Measurements from ENCODE around the gene PUSL1.

The PUSL1 gene

DNA sequence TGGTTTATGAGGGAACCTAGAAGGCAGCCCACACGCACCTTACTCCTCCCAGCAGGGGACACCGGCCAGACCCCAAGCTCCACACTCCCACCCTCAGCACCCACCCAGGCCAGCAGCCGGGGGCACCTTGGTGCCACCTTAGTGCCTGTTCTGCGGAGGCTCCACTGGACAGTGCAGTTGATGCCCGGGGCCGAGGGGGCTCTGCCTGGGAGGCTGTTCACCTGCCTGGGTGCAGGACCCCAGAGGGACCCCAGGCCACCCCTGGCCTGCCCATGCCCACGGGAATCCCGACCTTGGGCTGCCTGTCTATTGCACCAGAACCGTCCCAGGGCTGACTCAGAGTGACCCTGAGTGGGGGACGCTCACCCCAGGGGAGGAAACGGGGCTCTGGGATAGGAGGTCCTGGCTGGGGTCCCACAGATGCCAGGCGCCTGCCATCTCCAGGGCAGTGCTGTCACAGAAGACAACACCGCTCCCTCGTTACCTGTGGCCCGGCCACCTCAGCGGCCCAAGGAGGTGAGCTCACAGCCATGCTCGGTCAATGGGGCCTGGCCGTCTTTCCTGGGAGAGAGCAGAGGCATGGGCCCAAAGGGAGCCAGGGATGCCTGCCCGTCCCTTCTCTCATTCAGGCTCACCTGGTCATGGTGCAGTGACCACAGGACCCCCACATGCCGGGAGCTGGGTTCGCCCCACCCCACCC, 27.5 kb upstream of the PUSL1 start:
- DNase-seq, result no peak

DNA sequence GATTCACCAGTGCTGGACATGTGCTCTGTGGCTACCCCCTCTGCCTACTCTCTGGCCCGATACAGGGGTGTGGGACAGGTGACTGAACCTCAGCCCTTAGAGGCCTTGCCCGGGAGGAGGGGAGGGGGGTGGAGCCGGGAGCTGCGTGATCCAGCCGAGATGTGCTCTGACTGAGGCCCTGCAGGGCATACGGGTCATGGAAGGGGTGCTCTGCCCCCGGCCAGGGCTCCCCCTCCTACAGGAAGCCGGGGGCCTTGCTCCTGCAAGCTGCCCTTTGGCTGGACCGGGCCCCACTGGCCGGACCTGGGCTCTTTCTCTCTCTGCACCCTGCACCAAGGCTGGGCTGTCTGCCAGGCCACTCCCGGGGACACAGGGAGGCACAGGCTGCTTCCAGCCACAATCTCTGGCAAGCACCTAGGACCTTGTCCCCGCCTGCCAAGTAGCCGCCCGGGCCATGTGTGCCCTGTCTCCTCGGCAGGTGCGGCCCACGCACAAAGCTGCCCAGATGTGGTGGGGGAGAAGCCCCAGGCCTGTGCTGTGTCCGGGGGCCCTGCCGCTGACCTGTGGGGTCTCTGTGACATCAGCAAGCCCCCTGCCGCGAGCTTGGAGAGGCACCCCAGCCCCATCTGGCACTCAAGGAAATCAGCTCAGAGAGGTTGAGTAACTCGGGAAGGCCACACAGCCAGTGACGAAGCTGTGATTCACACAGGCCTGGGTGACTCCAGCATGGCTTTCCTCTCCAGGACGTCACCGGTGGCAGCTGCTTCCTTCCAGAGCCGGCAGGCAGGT, 26.7 kb upstream of the PUSL1 start:
- DNase-seq, result no peak

DNA sequence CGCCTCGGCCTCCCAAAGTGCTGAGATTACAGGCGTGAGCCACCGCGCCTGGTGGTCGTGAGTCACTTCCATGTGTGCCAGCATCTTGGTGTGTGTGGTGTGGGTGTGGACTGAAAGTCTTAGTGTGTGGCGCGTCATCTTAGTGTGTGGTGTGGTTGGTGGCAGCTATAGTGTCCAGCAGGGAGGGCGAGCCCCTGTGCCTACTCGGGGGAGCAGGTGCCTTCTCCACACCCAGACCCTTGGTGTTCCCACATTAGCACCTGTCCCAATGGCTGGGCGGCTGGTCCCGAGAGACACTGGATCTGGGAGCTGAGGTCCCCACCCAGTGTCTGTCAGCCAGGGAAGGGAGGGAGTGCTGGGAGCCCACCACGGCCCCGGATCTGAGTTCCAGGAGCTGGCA, 25.4 kb upstream of the PUSL1 start:
- DNase-seq, result no peak

DNA sequence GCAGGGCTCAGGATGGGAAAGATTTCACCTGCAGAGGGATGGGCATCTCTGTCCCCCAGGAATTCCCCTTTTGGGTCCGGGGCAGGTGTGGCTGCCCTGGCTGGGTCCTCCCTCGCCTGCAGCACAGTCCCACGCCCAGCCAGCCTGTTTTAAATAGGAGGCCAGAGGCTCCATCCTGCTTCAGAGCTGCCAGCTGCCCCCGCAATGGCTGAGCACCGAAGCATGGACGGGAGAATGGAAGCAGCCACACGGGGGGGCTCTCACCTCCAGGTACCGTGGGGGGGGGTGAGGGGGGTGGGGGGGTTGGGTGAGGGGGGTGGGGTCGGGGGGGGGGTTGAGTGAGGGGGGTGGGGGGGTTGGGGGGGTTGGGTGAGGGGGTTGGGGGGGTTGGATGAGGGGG, 24.6 kb upstream of the PUSL1 start:
- DNase-seq, result no peak

DNA sequence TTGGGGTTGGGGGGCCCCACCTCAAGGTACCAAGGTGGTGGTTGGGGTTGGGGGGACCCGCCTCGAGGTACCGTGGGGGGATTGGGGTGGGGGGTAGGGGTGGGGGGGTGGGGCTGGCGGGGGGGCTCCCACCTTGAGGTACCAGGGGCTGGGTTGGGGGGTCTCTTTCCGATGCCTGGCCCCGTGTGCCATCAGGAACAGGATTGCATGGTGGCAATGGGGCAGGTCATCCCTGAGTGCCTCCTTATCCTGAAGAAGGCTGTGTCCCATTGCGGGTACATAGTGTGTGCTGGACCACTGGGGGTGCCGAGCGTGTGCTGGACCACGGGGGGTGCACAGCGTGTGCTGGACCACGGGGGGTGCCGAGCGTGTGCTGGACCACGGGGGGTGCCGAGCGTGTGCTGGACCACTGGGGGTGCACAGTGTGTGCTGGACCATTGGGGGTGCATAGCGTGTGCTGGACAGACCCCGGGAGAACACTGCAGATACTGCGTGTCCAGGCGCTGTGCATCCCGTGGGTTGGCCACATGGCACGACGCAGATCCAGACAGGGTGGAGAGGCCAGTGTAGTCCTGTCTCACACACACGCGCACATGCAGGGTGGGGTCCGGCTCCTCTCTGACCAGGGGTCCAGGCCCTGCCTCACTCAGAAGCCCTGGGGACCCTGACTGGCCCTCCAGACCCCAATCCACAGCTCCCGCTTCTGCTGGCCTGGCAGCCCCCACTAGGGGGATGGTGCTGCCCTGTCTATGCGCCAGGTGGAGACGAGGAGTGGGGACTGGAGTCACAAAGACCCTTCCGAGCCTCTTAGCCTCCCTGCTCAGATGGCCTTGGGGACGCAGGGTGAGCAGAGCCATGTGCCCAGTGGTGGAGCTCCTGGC, 23.9 kb upstream of the PUSL1 start:
- DNase-seq, result no peak

DNA sequence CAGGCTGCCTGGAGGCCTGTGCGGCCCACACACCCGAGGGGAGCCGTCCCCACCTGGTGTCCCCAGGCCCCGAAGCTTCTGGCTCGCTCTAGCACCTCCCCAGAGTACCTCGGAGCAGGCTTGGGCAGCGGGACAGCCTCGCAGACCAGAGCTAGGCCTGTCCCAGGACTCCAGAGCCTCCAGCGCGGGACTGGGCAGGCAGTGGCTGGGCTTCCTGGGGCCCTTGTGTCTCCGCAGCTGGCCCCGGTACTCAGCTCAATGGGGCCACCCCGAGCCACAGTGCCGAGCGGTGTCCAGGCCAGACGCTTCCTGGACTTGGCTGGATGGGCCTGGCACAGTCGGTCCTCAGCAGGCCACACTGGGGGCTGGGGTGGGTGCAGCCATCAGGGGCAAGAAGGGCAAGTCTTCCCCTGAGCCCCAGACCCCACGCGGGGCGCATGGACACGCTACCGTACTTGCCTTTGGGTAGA, 23.3 kb upstream of the PUSL1 start:
- DNase-seq, result no peak

DNA sequence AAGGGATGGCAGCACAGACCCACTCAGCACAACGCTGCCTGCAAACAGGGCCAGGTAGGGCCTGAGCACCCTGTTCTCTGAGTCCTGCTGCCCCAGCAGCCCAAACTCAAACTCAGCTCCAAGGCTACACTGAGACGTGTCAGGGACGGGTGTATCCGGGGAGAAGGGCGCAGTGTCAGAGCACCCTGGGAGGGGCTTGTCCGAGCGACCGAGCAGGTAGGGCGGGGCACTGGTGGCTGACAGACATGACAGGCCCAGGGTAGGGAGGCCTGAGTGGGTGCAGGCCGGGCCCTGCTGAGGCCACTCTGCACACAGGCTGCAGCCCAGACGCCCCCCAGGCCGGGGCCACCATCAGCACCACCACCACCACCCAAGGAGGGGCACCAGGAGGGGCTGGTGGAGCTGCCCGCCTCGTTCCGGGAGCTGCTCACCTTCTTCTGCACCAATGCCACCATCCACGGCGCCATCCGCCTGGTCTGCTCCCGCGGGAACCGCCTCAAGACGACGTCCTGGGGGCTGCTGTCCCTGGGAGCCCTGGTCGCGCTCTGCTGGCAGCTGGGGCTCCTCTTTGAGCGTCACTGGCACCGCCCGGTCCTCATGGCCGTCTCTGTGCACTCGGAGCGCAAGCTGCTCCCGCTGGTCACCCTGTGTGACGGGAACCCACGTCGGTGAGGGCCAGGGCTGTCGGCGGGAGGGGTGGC, 22.6 kb upstream of the PUSL1 start:
- DNase-seq, result no peak

DNA sequence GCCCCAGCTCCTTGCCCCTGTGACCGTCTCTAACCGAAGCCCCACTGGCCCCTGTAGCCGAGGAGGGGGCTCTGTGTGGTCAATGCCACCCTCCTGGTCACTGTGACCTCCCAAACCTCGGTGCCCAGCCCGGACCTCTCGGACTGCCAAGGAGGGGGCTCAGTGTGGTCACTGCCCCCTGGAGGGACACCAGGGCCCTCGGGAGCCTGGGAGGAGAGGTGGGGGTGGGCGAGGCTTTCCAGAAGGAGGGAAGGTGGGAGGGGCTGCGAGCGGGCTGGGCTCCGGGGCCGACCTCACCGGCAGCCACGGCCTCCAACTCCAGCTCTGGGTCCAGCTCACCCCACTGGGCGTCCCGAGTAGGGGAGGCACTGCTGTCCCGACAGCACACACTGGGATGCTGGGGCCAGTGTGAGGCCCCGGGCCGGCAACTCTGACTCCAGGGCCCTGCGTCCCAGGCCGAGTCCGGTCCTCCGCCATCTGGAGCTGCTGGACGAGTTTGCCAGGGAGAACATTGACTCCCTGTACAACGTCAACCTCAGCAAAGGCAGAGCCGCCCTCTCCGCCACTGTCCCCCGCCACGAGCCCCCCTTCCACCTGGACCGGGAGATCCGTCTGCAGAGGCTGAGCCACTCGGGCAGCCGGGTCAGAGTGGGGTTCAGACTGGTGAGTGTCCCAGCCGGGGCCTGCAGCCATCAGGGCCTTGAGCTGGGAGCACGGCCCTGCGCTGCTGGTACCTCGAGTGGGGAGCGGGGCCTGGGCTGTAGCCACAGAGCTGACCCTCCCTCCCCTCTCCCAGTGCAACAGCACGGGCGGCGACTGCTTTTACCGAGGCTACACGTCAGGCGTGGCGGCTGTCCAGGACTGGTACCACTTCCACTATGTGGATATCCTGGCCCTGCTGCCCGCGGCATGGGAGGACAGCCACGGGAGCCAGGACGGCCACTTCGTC, 21.8 kb upstream of the PUSL1 start:
- no peak for DNase-seq

DNA sequence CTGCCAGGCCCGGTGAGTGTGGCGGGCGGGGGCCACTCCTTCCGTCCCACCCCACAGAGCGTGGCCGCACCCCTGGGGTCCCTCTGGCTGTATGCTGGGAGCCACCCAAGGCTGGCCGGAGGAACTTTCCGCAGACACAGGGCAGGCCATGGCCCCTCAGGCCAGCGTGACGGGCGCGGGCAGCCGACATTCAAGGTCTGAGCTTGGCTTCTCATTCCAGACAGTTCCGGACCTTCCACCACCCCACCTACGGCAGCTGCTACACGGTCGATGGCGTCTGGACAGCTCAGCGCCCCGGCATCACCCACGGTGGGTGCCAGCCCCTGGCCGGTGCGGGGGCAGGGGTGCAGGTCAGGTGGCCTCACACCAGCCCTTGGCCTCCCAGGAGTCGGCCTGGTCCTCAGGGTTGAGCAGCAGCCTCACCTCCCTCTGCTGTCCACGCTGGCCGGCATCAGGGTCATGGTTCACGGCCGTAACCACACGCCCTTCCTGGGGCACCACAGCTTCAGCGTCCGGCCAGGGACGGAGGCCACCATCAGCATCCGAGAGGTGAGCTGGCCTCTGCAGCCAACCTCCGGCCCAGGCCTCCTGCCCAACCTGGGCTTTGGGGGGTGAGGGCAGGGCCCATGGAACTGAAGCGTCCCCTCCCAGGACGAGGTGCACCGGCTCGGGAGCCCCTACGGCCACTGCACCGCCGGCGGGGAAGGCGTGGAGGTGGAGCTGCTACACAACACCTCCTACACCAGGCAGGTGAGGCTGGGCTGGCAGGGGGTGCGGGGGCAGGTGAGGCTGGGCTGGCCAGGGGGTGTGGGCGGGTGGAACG, 20.9 kb upstream of the PUSL1 start:
- DNase-seq, result no peak

DNA sequence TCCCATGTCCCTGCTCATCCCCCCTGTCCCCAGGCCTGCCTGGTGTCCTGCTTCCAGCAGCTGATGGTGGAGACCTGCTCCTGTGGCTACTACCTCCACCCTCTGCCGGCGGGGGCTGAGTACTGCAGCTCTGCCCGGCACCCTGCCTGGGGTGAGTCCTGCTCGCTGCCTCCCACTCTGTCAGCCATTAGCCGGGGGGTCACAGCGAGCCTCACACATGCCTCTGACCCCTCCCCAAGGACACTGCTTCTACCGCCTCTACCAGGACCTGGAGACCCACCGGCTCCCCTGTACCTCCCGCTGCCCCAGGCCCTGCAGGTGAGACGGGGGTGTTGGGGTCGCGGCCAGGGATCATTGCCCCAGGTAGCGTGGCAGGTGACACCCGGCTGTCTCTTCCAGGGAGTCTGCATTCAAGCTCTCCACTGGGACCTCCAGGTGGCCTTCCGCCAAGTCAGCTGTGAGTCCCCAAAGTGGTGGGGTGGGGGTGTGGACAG, 18.1 kb upstream of the PUSL1 start:
- DNase-seq, result no peak

DNA sequence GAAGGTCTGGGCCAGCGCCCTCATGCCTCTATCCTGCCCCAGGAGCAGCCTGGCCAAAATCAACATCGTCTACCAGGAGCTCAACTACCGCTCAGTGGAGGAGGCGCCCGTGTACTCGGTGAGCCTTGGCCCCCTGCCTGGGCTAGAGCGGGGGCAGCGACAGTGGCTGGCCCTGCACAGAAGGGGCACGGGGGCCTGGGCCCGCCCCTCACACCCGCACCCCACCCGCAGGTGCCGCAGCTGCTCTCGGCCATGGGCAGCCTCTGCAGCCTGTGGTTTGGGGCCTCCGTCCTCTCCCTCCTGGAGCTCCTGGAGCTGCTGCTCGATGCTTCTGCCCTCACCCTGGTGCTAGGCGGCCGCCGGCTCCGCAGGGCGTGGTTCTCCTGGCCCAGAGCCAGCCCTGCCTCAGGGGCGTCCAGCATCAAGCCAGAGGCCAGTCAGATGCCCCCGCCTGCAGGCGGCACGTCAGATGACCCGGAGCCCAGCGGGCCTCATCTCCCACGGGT, 17.3 kb upstream of the PUSL1 start:
- no peak for DNase-seq

DNA sequence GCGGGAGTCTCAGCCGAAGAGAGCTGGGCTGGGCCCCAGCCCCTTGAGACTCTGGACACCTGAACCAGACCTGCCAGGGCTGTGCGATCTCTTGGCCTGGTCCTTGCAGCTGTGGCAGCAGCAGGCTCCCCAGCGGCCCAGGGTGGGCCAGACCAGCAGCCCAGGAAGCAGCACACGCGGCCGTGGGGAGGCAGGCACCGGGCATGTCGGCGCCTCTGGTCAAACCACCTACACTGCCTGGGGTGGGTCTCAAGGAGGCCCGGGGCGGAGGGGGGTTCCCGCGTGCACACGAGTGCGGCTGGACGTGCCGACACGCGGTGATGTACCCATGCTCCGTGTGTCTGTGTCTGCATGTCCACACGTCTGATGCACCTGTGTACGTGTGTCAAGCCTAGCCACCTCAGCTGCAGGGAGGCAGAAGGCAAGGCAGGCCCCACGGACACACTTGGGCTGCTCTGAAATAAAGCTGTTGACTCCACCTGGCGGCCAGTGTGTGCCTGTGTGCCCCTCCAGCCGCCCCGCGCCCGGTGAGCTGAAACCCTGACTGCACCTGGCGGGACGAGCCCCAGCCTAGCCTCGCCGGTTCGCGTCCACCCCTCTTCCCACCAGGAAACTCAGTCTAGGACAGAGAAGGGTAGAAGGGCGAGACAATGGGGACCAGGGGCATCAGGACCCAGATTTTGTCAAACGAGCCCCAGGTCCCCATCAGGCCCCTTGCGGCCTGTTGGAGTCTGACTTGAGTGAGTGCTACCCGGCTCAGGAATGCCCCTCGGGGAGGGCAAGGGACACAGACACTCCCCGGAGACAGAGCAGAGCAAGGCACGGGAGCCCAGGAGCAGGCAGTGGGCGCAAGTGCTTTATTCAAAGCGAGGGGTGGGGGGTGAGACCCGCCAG, 16.6 kb upstream of the PUSL1 start:
- no peak for DNase-seq

DNA sequence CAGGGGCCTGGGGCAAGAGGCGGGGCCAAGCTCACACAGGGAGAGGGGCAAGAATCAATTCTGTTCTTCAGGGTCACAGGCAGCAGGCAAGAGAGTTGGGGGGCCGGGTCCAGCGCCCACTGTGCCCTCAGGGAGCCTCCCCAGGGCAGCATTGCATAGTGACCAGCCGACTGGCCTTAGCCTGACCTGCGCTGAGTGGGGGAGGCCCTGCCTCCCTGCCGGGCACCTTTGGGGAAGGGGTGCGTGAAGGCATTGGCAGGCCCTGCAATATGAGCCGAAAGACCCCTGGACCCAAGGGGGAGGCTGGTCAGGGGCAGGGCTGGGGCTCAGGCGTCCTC, 16.0 kb upstream of the PUSL1 start:
- DNase-seq, result no peak

DNA sequence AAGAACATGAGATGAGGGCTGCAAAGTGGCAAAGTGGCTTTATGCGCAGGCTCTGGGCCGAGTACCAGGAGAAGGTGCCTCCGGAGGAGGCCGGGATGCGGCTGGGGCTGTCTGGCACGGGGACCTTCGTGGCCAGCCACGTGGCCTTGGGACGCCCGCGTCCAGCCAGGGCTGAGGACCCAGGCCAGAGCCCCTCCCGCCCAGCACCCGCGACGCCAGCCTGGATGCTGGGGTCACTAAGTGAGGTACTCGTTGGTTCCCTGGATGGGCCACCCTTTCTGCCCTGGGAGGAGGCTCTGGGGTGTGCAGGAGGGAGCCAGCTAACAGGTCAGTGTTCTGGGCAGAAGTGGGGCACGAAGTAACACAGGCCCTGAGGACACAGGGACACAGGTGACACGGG, 15.5 kb upstream of the PUSL1 start:
- no peak for DNase-seq

DNA sequence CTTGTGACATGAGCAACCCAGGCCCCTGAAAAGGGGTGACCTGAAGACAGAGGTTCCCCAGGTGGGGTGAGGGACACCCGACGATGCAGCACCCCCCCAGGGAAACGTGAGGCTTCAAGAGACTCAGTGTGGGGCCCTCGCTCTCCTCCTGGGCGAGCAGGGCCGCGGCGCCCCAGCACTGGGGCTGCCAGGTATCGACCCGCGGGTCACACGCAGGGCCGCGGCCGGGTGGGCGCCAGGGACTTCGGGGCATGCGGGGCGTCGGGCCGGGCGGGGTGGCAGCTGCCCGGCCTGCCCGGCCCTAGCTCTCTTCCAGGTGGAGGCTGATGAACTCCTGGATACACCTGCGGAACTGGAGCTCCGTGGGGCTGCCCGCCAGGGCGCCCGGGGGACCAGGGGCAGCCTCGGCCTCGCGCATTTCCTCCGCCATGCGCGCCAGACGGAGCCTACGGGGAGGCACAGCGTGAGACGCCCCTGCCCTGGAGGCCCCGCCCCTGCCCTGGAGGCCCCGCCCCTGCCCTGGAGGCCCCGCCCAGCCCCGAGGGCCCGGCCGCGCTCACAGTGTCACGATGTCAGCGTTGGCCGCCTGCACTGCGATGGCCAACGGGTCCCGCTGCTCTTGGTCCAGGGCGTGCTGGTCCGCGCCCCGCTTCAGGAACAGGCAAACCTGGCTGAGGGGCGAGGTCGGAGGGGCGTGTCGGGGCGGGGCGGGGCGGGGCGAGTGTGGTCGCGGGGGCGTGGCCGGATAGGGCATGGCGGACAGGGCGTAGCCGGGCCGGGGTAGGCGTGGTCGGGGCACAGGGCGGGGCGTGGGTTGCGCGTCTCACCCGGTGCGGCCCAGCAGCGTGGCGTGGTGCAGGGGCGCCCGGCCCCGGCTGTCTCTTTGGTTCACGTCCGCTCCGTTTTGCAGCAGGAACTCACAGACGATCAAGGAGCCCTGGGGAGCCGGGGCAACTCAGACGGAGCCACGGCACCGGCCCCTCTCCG, 14.8 kb upstream of the PUSL1 start:
- no peak for DNase-seq

DNA sequence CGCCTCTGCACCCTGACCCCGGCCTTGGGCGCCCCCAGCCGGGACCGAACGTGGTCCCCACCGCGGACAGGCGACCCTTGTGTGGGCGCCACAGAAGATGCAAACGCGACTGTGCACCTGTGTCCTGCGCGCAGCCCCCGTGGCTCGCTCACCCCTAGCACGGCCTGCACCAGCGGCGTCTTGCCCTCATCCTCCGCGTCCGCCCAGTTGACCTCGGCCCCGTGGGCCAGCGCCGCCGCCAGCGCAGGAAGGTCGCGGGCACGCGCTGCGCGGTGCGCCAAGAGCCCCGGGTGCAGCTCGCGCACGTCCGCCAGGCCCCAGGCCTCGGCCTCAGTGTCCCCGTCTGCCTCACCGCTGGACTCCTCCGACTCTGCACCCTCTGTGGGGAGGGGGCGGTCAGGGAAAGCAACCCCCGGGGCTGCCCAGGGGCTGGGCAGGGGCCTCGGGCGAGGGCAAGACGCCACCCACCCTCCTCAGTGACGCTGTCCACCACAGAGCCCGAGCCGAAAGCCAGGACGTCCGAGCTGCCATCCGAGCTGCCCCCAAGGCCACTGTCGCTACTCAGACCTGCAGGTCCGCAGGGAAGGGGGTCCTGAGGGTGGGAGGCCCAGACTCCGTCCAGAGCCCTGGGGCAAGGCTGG, 14.0 kb upstream of the PUSL1 start:
- no peak for DNase-seq

DNA sequence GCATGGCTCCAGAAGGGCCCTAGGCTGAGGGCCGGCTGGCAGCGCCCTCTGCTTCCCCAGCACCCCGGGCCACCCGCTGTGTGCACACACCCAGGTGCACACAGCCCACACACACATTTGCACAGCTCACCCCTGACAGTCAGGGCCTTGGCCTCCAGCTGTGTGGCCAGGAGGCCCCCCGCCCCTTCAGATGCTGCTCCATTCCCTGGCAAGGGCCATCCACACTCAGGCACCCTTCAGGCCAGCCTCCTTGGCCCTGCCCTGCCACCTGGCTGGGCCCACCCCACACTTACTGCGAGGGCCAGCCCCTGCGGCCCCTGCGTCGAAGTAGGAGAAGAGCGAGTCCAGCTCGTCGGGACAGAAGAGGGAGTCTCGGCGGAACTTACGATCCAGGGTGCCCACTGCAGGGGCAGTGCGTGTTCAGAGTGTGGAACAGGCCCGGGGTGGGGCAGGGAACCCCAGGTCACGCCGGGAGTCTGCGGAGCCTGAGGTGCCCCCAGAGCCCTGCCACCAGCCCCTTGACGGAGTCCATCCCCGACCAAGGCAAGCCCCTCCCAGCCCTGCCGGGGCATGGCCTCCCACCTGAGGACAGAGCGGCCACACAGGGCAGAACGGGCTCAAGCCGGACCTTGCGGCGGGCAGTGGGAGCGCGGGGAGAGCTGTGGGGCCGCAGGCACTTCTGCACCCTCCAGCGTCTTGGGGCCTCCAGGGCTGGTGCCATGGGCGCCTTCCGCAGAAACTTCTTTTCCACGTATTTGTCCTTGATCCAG, 13.1 kb upstream of the PUSL1 start:
- no peak for DNase-seq
